GM18526 (cell line): ENCODE results near the gene PPCS.
A peak's percentile ranks its signal among the peaks of the same experiment; 100 is the strongest.

Source experiments
- POLR2A ChIP-seq: IDR thresholded peaks from 3 replicates; pipeline ENCODE4 v1.6.1; 2011; ENCODE audit not compliant: insufficient read length; ENCODE audit errors: extremely low read depth

PPCS gene

GRCh38 chr1:42456010-42456753 is at the start of gene PPCS, which contains the start of gene ZMYND12:
Gene PPCS (plus strand): TSS chr1:42456543. CDS start chr1:42456566, 23 bp downstream.
Gene ZMYND12 (minus strand): TSS chr1:42456022. CDS start chr1:42455997, 25 bp downstream.
- peak; percentile 85 for TF ChIP-seq POLR2A

GRCh38 chr1:42414551-42415496 is 41.5 kb upstream of the PPCS start:
- no peak for TF ChIP-seq POLR2A

GRCh38 chr1:42417166-42417565 is 39.2 kb upstream of the PPCS start:
- no peak for TF ChIP-seq POLR2A

- no peak for TF ChIP-seq POLR2A
Measured at GRCh38 chr1:42418516-42418915, 37.8 kb upstream of the PPCS start.

- TF ChIP-seq POLR2A: no peak
Measured at GRCh38 chr1:42419126-42419821, 37.1 kb upstream of the PPCS start.

GRCh38 chr1:42420121-42420520 is 36.2 kb upstream of the PPCS start:
- no peak for TF ChIP-seq POLR2A

GRCh38 chr1:42420911-42421585 is 35.3 kb upstream of the PPCS start:
- TF ChIP-seq POLR2A: no peak

- TF ChIP-seq POLR2A: no peak
Measured at GRCh38 chr1:42422737-42423136, 33.6 kb upstream of the PPCS start.

- no peak for TF ChIP-seq POLR2A
Measured at GRCh38 chr1:42423681-42424080, 32.7 kb upstream of the PPCS start.

- TF ChIP-seq POLR2A: no peak
Measured at GRCh38 chr1:42424201-42424600, 32.1 kb upstream of the PPCS start.

- no peak for TF ChIP-seq POLR2A
Measured at GRCh38 chr1:42427240-42427639, 29.1 kb upstream of the PPCS start.

GRCh38 chr1:42429603-42430002 is 26.7 kb upstream of the PPCS start:
- no peak for TF ChIP-seq POLR2A

- TF ChIP-seq POLR2A: no peak
Measured at GRCh38 chr1:42430286-42431135, 25.8 kb upstream of the PPCS start.

- TF ChIP-seq POLR2A: no peak
Measured at GRCh38 chr1:42431514-42431913, 24.8 kb upstream of the PPCS start.

- TF ChIP-seq POLR2A: no peak
Measured at GRCh38 chr1:42432714-42433113, 23.6 kb upstream of the PPCS start.
